Activated gamma-delta T cell treated with Interleukin-2 at 50 U/mL for 16 hours (primary cell): ENCODE results near the gene L2HGDH.

ENCODE experiments used
- DNase-seq: peaks from one replicate; pipeline ENCODE4 v3.0.0-alpha.2; 2020

Gene L2HGDH

GRCh38 chr14:50225067-50225973, 86.7 kb downstream of the L2HGDH start:
- no peak for DNase-seq

- DNase-seq, result no peak
Observed at GRCh38 chr14:50222055-50222613, 89.9 kb downstream of the L2HGDH start.

- DNase-seq, result no peak
Observed at GRCh38 chr14:50218501-50218900, 93.5 kb downstream of the L2HGDH start.

- DNase-seq, result no peak
Observed at GRCh38 chr14:50215416-50215815, 96.6 kb downstream of the L2HGDH start.

- DNase-seq, result no peak
Observed at GRCh38 chr14:50213795-50214194, 98.2 kb downstream of the L2HGDH start.

- DNase-seq, result no peak
Observed at GRCh38 chr14:50212726-50213125, 99.3 kb downstream of the L2HGDH start.

- no peak for DNase-seq
Observed at GRCh38 chr14:50210074-50210473, 102.0 kb downstream of the L2HGDH start.

GRCh38 chr14:50198499-50198898, 113.5 kb downstream of the L2HGDH start:
- no peak for DNase-seq

- DNase-seq, result no peak
Observed at GRCh38 chr14:50191499-50191898, 120.5 kb downstream of the L2HGDH start.
